GM12892 (cell line): ENCODE data around the gene AGO1.

Source experiments
- DNase-seq: peaks from one replicate; pipeline ENCODE4 v3.0.0; 2011; ENCODE audit not compliant: insufficient read length
- FAIRE-seq: peaks from 2 replicates; lab custom pipeline; 2011; peaks lifted over from hg19 to GRCh38; lab: Jason Lieb, UNC
- POLR2A ChIP-seq: IDR thresholded peaks from 2 replicates; pipeline ENCODE4 v1.6.1; 2011; ENCODE audit warnings: low read depth, low read length, control low read depth
- POLR2AphosphoS5 ChIP-seq: IDR thresholded peaks from 2 replicates; pipeline ENCODE4 v1.6.1; 2011; ENCODE audit warnings: low read depth, low read length, control low read depth
- TAF1 ChIP-seq: IDR thresholded peaks from 2 replicates; pipeline ENCODE4 v1.6.1; 2011; ENCODE audit warnings: low read depth, mild to moderate bottlenecking, control low read depth, low read length, borderline replicate concordance

AGO1 gene

DNA sequence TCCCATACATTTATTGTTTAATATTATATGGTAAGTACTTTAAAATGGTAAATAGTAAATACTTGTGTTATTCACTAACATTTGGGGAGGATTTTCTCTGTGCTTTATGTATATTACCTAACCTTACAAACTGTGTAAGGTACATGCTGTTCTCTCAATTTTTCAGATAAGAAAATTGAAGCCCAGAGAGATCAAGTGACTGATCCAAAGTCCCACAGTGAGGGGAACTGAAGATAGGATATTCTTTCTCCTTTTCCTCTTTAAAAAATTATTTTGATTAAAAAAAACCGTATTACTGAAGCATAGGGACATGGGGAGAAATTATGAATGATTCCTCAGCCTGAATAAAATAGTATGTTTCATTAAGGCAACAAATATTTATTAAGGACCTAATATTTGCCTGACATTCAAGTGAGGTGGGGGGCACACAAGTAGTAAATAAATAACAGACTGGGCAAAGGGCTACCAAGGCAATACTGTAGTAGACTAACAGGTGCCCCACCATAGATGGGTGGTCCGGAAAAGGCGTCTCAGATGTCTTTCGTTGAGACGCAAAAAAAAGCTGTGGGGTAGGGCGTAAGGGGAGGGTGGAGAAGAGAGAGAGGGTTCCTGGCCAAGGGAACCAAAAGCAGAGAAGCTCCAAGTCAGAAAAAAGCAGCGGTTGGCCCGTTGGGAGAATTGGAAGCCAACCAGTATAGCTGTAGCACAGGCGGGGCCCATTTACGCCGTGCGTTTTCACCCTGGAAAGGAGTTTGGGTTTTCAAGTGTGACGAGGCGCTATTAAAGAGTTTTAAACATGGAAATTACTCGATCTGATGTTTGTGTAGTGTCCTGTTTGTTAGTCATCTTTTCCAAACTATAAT is 47.0 kb downstream of the AGO1 start:
- DNase-seq: no peak
- no peak for TF ChIP-seq POLR2AphosphoS5
- no peak; the same call in 1 of the 2 replicates for TF ChIP-seq POLR2A
- TF ChIP-seq TAF1: no peak
- peak; percentile 17 for FAIRE-seq

GRCh38 chr1:35930593-35931445 is 47.8 kb downstream of the AGO1 start, which contains the start of gene AGO3:
Gene AGO3 (plus strand): TSS chr1:35931105. CDS start chr1:35931427, 322 bp downstream.
- peak; percentile 79 for DNase-seq
- TF ChIP-seq TAF1: 0 out of 2 replicates have a peak, but pooled peaks have one; percentile 34
- peak; percentile 83; the same call in 1 of the 2 replicates for TF ChIP-seq POLR2AphosphoS5
- peak; percentile 92 for TF ChIP-seq POLR2A
- peak; percentile 94 for FAIRE-seq

- no peak for TF ChIP-seq TAF1
- TF ChIP-seq POLR2A: no peak
- no peak for TF ChIP-seq POLR2AphosphoS5
- FAIRE-seq: no peak
- DNase-seq: no peak
Measured at GRCh38 chr1:35931446-35932157, 48.6 kb downstream of the AGO1 start.

DNA sequence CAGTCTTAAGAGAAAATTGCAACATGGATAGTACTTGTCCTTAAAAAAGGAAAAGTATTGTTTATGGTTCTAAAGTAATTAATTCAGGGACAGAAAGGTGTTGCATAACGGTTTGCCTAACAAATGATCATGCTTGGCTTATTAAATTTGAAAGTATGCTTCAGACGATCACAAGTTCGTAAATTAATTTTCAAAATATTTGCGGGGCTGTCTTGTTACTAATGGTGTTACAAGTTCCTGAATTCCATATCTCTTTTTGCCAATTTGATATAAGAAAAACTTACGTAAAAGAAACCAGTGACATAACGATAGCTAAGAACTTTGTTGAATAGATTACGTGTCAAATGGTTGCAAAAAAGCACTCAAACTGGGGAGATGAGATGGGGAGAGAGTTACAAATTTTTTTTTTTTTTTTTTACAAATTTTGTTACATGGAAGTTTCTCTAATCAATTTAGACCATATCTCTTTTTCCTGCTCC is 49.2 kb downstream of the AGO1 start:
- FAIRE-seq (no peak), DNase-seq (no peak)
- no peak for TF ChIP-seq POLR2AphosphoS5
- TF ChIP-seq POLR2A: no peak
- no peak for TF ChIP-seq TAF1

- FAIRE-seq (peak; percentile 36), DNase-seq (no peak)
- TF ChIP-seq POLR2AphosphoS5 (no peak), POLR2A (no peak), TAF1 (no peak)
Measured at GRCh38 chr1:35932941-35933340, 49.9 kb downstream of the AGO1 start.

- no peak for TF ChIP-seq POLR2AphosphoS5
- TF ChIP-seq POLR2A: no peak
- DNase-seq: no peak
- FAIRE-seq: peak; percentile 38
Measured at GRCh38 chr1:35935442-35936388, 52.7 kb downstream of the AGO1 start.

DNA sequence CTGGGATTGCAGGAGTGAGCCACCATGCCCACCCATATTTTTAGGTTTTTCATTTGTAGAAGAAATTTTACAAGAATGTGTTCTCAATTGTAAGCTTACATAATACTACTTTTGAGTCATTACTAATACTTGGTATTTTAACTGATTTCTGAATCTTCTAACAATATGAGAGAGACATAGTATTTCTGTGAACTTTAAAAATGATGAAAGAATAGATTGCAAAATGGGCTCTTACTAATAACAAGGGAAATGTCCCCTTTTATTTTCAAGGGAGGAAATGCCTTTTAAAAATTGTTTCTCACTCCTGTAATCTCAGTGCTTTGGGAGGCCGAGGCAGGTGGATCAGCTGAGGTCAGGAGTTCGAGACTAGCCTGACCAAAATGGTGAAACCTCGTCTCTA is 53.8 kb downstream of the AGO1 start:
- DNase-seq: no peak
- FAIRE-seq: no peak
- TF ChIP-seq POLR2A (no peak), TAF1 (no peak)

GRCh38 chr1:35939484-35939883 is 56.5 kb downstream of the AGO1 start:
- TF ChIP-seq POLR2A (no peak), TAF1 (no peak), POLR2AphosphoS5 (no peak)
- no peak for FAIRE-seq
- no peak for DNase-seq

GRCh38 chr1:35945327-35945726 is 62.3 kb downstream of the AGO1 start:
- DNase-seq (no peak), FAIRE-seq (no peak)
- TF ChIP-seq TAF1 (no peak), POLR2A (no peak), POLR2AphosphoS5 (no peak)

- TF ChIP-seq POLR2AphosphoS5 (no peak), TAF1 (no peak), POLR2A (no peak)
- FAIRE-seq: no peak
- DNase-seq: no peak
Measured at GRCh38 chr1:35947547-35947946, 64.5 kb downstream of the AGO1 start.
